Retinal pigment epithelial cell (primary cell): ENCODE results near the gene FMN2.

Experiments used
- DNase-seq: peaks from one replicate; pipeline ENCODE4 v3.0.0-alpha.2; 2010; ENCODE audit warnings: low read depth
- H3K4me3 ChIP-seq: 2 replicates; pipeline ENCODE4 v1.5.1; 2011; ENCODE audit warnings: mild to moderate bottlenecking, low read length, control low read depth, moderate library complexity
- CTCF ChIP-seq: conservative IDR thresholded peaks from 2 replicates; pipeline ENCODE4 v1.5.1; 2011; ENCODE audit warnings: low read depth, low read length, control low read depth, inconsistent platforms

Gene FMN2

GRCh38 chr1:240304466-240304865, 212.8 kb downstream of the FMN2 start:
- no peak overlapping the region for H3K4me3 ChIP-seq
- no peak for TF ChIP-seq CTCF
- no peak for DNase-seq

GRCh38 chr1:240306673-240307072, 215.0 kb downstream of the FMN2 start:
- H3K4me3 ChIP-seq, result no peak overlapping the region
- no peak for DNase-seq
- TF ChIP-seq CTCF, result no peak

GRCh38 chr1:240308096-240308495, 216.4 kb downstream of the FMN2 start:
- TF ChIP-seq CTCF, result no peak
- no peak for DNase-seq
- no peak overlapping the region for H3K4me3 ChIP-seq

- TF ChIP-seq CTCF, result no peak
- no peak for DNase-seq
- no peak overlapping the region for H3K4me3 ChIP-seq
Measured at GRCh38 chr1:240309769-240310168, 218.1 kb downstream of the FMN2 start.

GRCh38 chr1:240310226-240310925, 218.7 kb downstream of the FMN2 start:
- no peak overlapping the region for H3K4me3 ChIP-seq
- TF ChIP-seq CTCF, result no peak
- peak; percentile 74 for DNase-seq

- no peak for TF ChIP-seq CTCF
- peak; percentile 81 for DNase-seq
- no peak overlapping the region for H3K4me3 ChIP-seq
Measured at GRCh38 chr1:240312872-240313271, 221.2 kb downstream of the FMN2 start.
